Esophagus squamous epithelium (tissue), 4 donors: ENCODE data around the gene MAML3.

Experiments used
- CTCF ChIP-seq, 6 experiments: fragments of 450-650 bp in 4 of 6; fragments of 200-600 bp in 2 of 6; sonication (generic) in 2 of 6; IDR thresholded peaks; one replicate each; pipeline ENCODE4 v1.5.1; 2016 to 2019; ENCODE audit warnings: antibody characterized with exemption in 6 of 6, mild to moderate bottlenecking in 4 of 6, moderate library complexity in 4 of 6
- POLR2A ChIP-seq, 4 donors: fragments of 450-650 bp; IDR thresholded peaks; one replicate each; pipeline ENCODE4 v1.6.1; 2017; ENCODE audit warnings: antibody characterized with exemption in 4 of 4, mild to moderate bottlenecking in 4 of 4, moderate library complexity in 3 of 4

GRCh38 chr4:139808808-139809756 is 344.9 kb downstream of the MAML3 start:
- TF ChIP-seq POLR2A (IDR thresholded peaks at IDR 0.05) = no peak
- TF ChIP-seq CTCF (IDR thresholded peaks at IDR 0.05) = no peak
